GM18868 (cell line): ENCODE measurements around the gene PARD3B.
"Not testable (repeated sequence)": the region's sequence is repeated elsewhere in the genome, so short reads cannot be mapped to it uniquely, and the experiment has no call there.

Source experiments
- ATAC-seq: cut with Tn5 transposase; IDR thresholded peaks from one replicate; pipeline ENCODE4 v1.9.1; 2021; ENCODE audit warnings: mild to moderate bottlenecking, moderate library complexity; ENCODE audit not compliant: unreplicated experiment

The PARD3B gene

GRCh38 chr2:205216580-205216979 is 671.3 kb downstream of the PARD3B start:
- ATAC-seq: no peak

- no peak for ATAC-seq
These were observed 671.7 kb downstream of the PARD3B start for GRCh38 chr2:205217004-205217403.

GRCh38 chr2:205218056-205218455 is 672.8 kb downstream of the PARD3B start:
- no peak for ATAC-seq

- ATAC-seq: not testable (repeated sequence)
These were observed 673.5 kb downstream of the PARD3B start for GRCh38 chr2:205218816-205219215.

GRCh38 chr2:205220559-205220958 is 675.3 kb downstream of the PARD3B start:
- ATAC-seq: no peak

GRCh38 chr2:205232086-205232485 is 686.8 kb downstream of the PARD3B start:
- ATAC-seq: no peak

GRCh38 chr2:205235434-205235833 is 690.2 kb downstream of the PARD3B start:
- ATAC-seq: no peak

GRCh38 chr2:205237524-205237923 is 692.2 kb downstream of the PARD3B start:
- no peak for ATAC-seq

GRCh38 chr2:205245001-205245400 is 699.7 kb downstream of the PARD3B start:
- no peak for ATAC-seq

GRCh38 chr2:205245652-205246051 is 700.4 kb downstream of the PARD3B start:
- no peak for ATAC-seq

- no peak for ATAC-seq
These were observed 713.8 kb downstream of the PARD3B start for GRCh38 chr2:205259121-205259520.

- no peak for ATAC-seq
These were observed 716.3 kb downstream of the PARD3B start for GRCh38 chr2:205261516-205262020.

- ATAC-seq: no peak
These were observed 722.0 kb downstream of the PARD3B start for GRCh38 chr2:205267323-205267722.

GRCh38 chr2:205270689-205271088 is 725.4 kb downstream of the PARD3B start:
- ATAC-seq: no peak

GRCh38 chr2:205273148-205273547 is 727.9 kb downstream of the PARD3B start:
- no peak for ATAC-seq

- no peak for ATAC-seq
These were observed 728.4 kb downstream of the PARD3B start for GRCh38 chr2:205273627-205274026.

- no peak for ATAC-seq
These were observed 729.5 kb downstream of the PARD3B start for GRCh38 chr2:205274801-205275200.

- ATAC-seq: no peak
These were observed 731.0 kb downstream of the PARD3B start for GRCh38 chr2:205276116-205276777.

GRCh38 chr2:205280596-205281236 is 735.4 kb downstream of the PARD3B start:
- no peak for ATAC-seq

GRCh38 chr2:205283736-205284270 is 738.5 kb downstream of the PARD3B start:
- no peak for ATAC-seq

GRCh38 chr2:205284334-205284733 is 739.1 kb downstream of the PARD3B start:
- no peak for ATAC-seq

- no peak for ATAC-seq
These were observed 742.0 kb downstream of the PARD3B start for GRCh38 chr2:205287316-205287715.
